OCI-LY7 (cell line): ENCODE measurements around the gene MAP3K10. TPM values are rescaled to one million over a fixed set of nuclear protein-coding genes. Genes with fewer than 3 reads are reported as not detected.
"Not testable (repeated sequence)": the region's sequence is repeated elsewhere in the genome, so short reads cannot be mapped to it uniquely, and the experiment has no call there.

ENCODE experiments used
- BruUV-seq: library from RNA; stranded (reverse); fragments of 400-500 nt; replicated peaks from 2 replicates; lab custom pipeline; 2021; lab: Mats Ljungman, UMichigan
- CTCF ChIA-PET: fragments of 300-600 bp; sonication (Branson Sonifier 250); formaldehyde crosslinking; loops from one replicate; lab custom pipeline; 2022; ENCODE audit warnings: antibody characterized with exemption; ENCODE audit not compliant: unreplicated experiment; lab: Charles Lee
- POLR2A ChIA-PET: fragments of 300-600 bp; sonication (Branson Sonifier 250); formaldehyde crosslinking; loops from one replicate; lab custom pipeline; 2022; ENCODE audit warnings: antibody characterized with exemption; lab: Charles Lee
- DNase-seq: peaks from one replicate; pipeline ENCODE4 v3.0.0-alpha.2; 2015; ENCODE audit warnings: low spot score
- H2AFZ ChIP-seq: fragments of 200-600 bp; sonication (generic), shearing (Covaris generic); 2 replicates; pipeline ENCODE4 v1.6.1; 2014; ENCODE audit warnings: mild to moderate bottlenecking, antibody characterized with exemption, low read length, moderate library complexity
- H3K27ac ChIP-seq: fragments of 200-600 bp; sonication (generic); 2 replicates; pipeline ENCODE4 v1.5.1; 2014; ENCODE audit warnings: mixed run types, low read depth, mild to moderate bottlenecking, moderate library complexity, low read length, inconsistent platforms; ENCODE audit not compliant: poor library complexity, severe bottlenecking
- H3K36me3 ChIP-seq: fragments of 200-600 bp; sonication (generic); 2 replicates; pipeline ENCODE4 v1.6.1; 2014; ENCODE audit warnings: mild to moderate bottlenecking, antibody characterized with exemption, low read length, moderate library complexity, mixed read lengths; ENCODE audit not compliant: insufficient read depth
- H3K4me1 ChIP-seq: fragments of 200-600 bp; sonication (generic); 2 replicates; pipeline ENCODE4 v1.5.1; 2014; ENCODE audit warnings: mild to moderate bottlenecking, low read length; ENCODE audit not compliant: insufficient read depth, poor library complexity, severe bottlenecking
- H3K4me2 ChIP-seq: fragments of 200-600 bp; sonication (generic); 2 replicates; pipeline ENCODE4 v1.6.1; 2014; ENCODE audit warnings: mild to moderate bottlenecking, low read length
- H3K4me3 ChIP-seq: fragments of 200-600 bp; sonication (generic); 2 replicates; pipeline ENCODE4 v1.5.1; 2014; ENCODE audit warnings: mild to moderate bottlenecking, low read depth, low read length; ENCODE audit not compliant: poor library complexity, severe bottlenecking
- H3K79me2 ChIP-seq: fragments of 200-600 bp; sonication (generic); 2 replicates; pipeline ENCODE4 v1.6.1; 2016; ENCODE audit warnings: low read depth, mild to moderate bottlenecking, low read length, moderate library complexity, mixed read lengths; ENCODE audit not compliant: insufficient read depth
- H3K9me2 ChIP-seq: fragments of 200-600 bp; sonication (generic); 2 replicates; pipeline ENCODE4 v1.6.1; 2016; ENCODE audit warnings: mild to moderate bottlenecking, low read length, mixed read lengths; ENCODE audit not compliant: insufficient read depth
- H3K9me3 ChIP-seq: fragments of 200-600 bp; sonication (generic); 2 replicates; pipeline ENCODE4 v1.6.1; 2014; ENCODE audit warnings: mild to moderate bottlenecking, mixed run types, low read length, mixed read lengths
- H4K20me1 ChIP-seq: fragments of 200-600 bp; sonication (generic); 2 replicates; pipeline ENCODE4 v1.6.1; 2014; ENCODE audit warnings: mild to moderate bottlenecking, antibody characterized with exemption, low read length, moderate library complexity, mixed read lengths; ENCODE audit not compliant: insufficient read depth
- CTCF ChIP-seq: fragments of 200-600 bp; sonication (generic); conservative IDR thresholded peaks from 2 replicates; pipeline ENCODE4 v1.5.1; 2014; ENCODE audit warnings: mild to moderate bottlenecking, antibody characterized with exemption, low read length, moderate library complexity, mixed read lengths
- EZH2phosphoT487 ChIP-seq: fragments of 200-600 bp; sonication (generic); IDR thresholded peaks from 2 replicates; pipeline ENCODE4 v1.6.1; 2018; ENCODE audit warnings: low read depth, borderline replicate concordance, mild to moderate bottlenecking, mixed run types, antibody characterized with exemption, low read length, moderate library complexity, mixed read lengths
- intact Hi-C: fragments of 100-400 bp; cut with micrococcal nuclease; formaldehyde crosslinking; loops from one replicate; pipeline ENCODE4 v1.10.0; 2022; ENCODE audit not compliant: unreplicated experiment
- total RNA-seq, 2 experiments: library from RNA; depleted of rRNA in 1 of 2; stranded (reverse); fragments of >200 nt in 1 of 2; shearing (Covaris generic) in 1 of 2; gene quantifications; 2 replicates each; pipeline ENCODE4 v1.2.3, GENCODE V29; 2014 to 2022

The MAP3K10 gene
- total RNA-seq, 2 experiments from 2014 or later: 20.6 to 32.5 TPM

- CTCF ChIA-PET: no interaction called here
- POLR2A ChIA-PET: no interaction called here
- no peak for TF ChIP-seq EZH2phosphoT487
- TF ChIP-seq CTCF: no peak
Observed at GRCh38 chr19:40162104-40162503, 29.1 kb upstream of the MAP3K10 start.

GRCh38 chr19:40163541-40164129 lies 27.6 kb upstream of the MAP3K10 start:
- CTCF ChIA-PET: no interaction called here
- Histone ChIP-seq H3K79me2 (no peaks in the 10 kb centered on the region), H3K27ac (no peak overlapping the region), H3K4me3 (no peak overlapping the region), H3K9me2 (no peaks in the 10 kb centered on the region), H3K4me1 (peaks cover 16% of the 10 kb centered on the region), H3K4me2 (no peak overlapping the region), H4K20me1 (no peaks in the 10 kb centered on the region), H3K36me3 (no peaks in the 10 kb centered on the region), H3K9me3 (no peaks in the 10 kb centered on the region), H2AFZ (no peak overlapping the region)
- TF ChIP-seq EZH2phosphoT487 (no peak), CTCF (no peak)
- BruUV-seq: no TSS peak
- DNase-seq: peak; percentile 68
- POLR2A ChIA-PET: interaction anchor here (0.8 kb wide), 1 partner anchor 9 kb away, joined by 3 read pairs; no protein-coding TSS in a partner anchor
- intact Hi-C loops: no loop called here

More at GRCh38 chr19:40162104-40162503, 29.1 kb upstream of the MAP3K10 start:
- Histone ChIP-seq H3K79me2 (no peaks in the 10 kb centered on the region), H3K9me2 (no peaks in the 10 kb centered on the region), H3K4me3 (no peak overlapping the region), H3K27ac (no peak overlapping the region), H3K9me3 (no peaks in the 10 kb centered on the region), H4K20me1 (no peaks in the 10 kb centered on the region), H2AFZ (no peak overlapping the region), H3K36me3 (no peaks in the 10 kb centered on the region), H3K4me2 (no peak overlapping the region), H3K4me1 (peaks cover 16% of the 10 kb centered on the region)
- intact Hi-C loops: no loop called here
- DNase-seq: no peak
- no TSS peak for BruUV-seq

- Histone ChIP-seq H3K36me3 (no peaks in the 10 kb centered on the region), H4K20me1 (no peaks in the 10 kb centered on the region), H3K79me2 (no peaks in the 10 kb centered on the region), H3K9me2 (no peaks in the 10 kb centered on the region), H3K4me2 (no peak overlapping the region), H3K4me1 (peaks cover 16% of the 10 kb centered on the region), H3K4me3 (no peak overlapping the region), H3K27ac (no peak overlapping the region), H2AFZ (no peak overlapping the region), H3K9me3 (no peaks in the 10 kb centered on the region)
- DNase-seq: peak; percentile 65
- intact Hi-C loops: loop anchor here (1.0 kb wide), 1 partner anchor 25 kb away; no protein-coding TSS in a partner anchor
- ChIA-PET POLR2A (interaction anchor here (0.7 kb wide), 2 partner anchors 13 to 23 kb away, joined by 3 to 5 read pairs; no protein-coding TSS in a partner anchor), CTCF (interaction anchor here (0.5 to 1.1 kb wide), 2 partner anchors 26 to 373 kb away, joined by 6 read pairs; no protein-coding TSS in a partner anchor)
- BruUV-seq: no TSS peak
- TF ChIP-seq EZH2phosphoT487: no peak
- TF ChIP-seq CTCF: peak; percentile 85
Observed at GRCh38 chr19:40165362-40165937, 25.8 kb upstream of the MAP3K10 start.

- H3K4me1 ChIP-seq, H3K4me2 ChIP-seq, H4K20me1 ChIP-seq, H3K9me2 ChIP-seq, H3K27ac ChIP-seq, intact Hi-C loops, CTCF ChIA-PET, H3K79me2 ChIP-seq, H3K36me3 ChIP-seq, DNase-seq, H3K9me3 ChIP-seq, POLR2A ChIA-PET, H3K4me3 ChIP-seq, BruUV-seq, H2AFZ ChIP-seq: not testable (repeated sequence)
Observed at GRCh38 chr19:40169482-40170302, 21.5 kb upstream of the MAP3K10 start.
